ENCODE measurements around the gene PLCH1. TPM values are rescaled to one million over a fixed set of nuclear protein-coding genes. Genes with fewer than 3 reads are reported as not detected.

PLCH1 gene
- total RNA-seq, 1 donor from 2014 or later, result not detected

DNA sequence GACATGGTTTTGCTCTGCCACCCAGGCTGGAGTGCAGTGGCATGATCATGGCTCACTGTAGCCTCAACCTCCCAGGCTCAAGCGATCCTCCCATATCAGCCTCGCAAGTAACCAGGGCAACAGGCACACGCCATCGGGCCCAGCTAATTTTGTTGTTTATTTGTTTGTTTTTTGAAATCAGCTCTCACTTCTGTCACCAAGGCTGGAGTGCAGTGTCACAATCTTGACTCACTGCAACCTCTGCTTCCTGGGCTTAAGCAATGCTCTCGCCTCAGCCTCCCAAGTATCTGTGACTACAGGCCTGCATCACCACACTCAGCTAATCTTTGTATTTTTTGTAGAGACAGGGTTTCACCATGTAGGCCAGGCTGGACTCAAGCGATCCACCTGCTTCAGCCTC lies 26.3 kb upstream of the PLCH1 start:
- peaks cover 9% of the 10 kb centered on the region for H3K36me3 Mint-ChIP-seq (ENCODE audit: unreplicated experiment)
- no peak overlapping the region for H3K4me3 Mint-ChIP-seq (ENCODE audit: unreplicated experiment)
- DNase-seq (ENCODE audit: extremely low spot score, unreplicated experiment), result no peak
- TF ChIP-seq, protein P1, sequence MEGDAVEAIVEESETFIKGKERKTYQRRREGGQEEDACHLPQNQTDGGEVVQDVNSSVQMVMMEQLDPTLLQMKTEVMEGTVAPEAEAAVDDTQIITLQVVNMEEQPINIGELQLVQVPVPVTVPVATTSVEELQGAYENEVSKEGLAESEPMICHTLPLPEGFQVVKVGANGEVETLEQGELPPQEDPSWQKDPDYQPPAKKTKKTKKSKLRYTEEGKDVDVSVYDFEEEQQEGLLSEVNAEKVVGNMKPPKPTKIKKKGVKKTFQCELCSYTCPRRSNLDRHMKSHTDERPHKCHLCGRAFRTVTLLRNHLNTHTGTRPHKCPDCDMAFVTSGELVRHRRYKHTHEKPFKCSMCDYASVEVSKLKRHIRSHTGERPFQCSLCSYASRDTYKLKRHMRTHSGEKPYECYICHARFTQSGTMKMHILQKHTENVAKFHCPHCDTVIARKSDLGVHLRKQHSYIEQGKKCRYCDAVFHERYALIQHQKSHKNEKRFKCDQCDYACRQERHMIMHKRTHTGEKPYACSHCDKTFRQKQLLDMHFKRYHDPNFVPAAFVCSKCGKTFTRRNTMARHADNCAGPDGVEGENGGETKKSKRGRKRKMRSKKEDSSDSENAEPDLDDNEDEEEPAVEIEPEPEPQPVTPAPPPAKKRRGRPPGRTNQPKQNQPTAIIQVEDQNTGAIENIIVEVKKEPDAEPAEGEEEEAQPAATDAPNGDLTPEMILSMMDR (IDR thresholded peaks at IDR 0.05), result no peak
- no peaks in the 10 kb centered on the region for H3K27me3 Mint-ChIP-seq (ENCODE audit: unreplicated experiment)
- H3K9me3 Mint-ChIP-seq (ENCODE audit: unreplicated experiment), result no peaks in the 10 kb centered on the region
- no peaks in the 10 kb centered on the region for H3K4me1 Mint-ChIP-seq (ENCODE audit: unreplicated experiment)
- no peak overlapping the region for H3K27ac Mint-ChIP-seq (ENCODE audit: unreplicated experiment)

DNA sequence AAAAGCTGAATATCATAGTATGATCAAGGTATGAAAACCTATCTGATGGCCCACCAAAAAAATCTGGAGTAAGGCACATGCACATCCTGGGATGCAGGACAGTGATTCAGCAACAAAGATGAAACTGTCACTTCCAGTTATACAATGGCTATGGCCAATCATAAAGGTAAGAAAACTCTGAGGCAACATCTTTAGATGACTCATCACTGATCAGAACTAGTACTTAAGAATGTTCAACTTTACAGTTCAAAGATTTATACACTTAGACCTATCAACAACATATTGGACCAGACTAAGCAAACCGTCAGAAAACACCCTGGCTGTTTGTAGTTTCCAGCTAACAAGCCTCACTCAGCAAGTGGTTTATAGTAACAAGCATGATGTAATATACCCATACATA lies 21.3 kb upstream of the PLCH1 start:
- TF ChIP-seq, protein P1 (IDR thresholded peaks at IDR 0.05), result no peak
- H3K27ac Mint-ChIP-seq (ENCODE audit: unreplicated experiment), result no peak overlapping the region
- peaks cover 11% of the 10 kb centered on the region for H3K36me3 Mint-ChIP-seq (ENCODE audit: unreplicated experiment)
- no peaks in the 10 kb centered on the region for H3K9me3 Mint-ChIP-seq (ENCODE audit: unreplicated experiment)
- no peak overlapping the region for H3K4me3 Mint-ChIP-seq (ENCODE audit: unreplicated experiment)
- peaks cover 4% of the 10 kb centered on the region for H3K4me1 Mint-ChIP-seq (ENCODE audit: unreplicated experiment)
- no peak for DNase-seq (ENCODE audit: extremely low spot score, unreplicated experiment)
- H3K27me3 Mint-ChIP-seq (ENCODE audit: unreplicated experiment), result no peaks in the 10 kb centered on the region

DNA sequence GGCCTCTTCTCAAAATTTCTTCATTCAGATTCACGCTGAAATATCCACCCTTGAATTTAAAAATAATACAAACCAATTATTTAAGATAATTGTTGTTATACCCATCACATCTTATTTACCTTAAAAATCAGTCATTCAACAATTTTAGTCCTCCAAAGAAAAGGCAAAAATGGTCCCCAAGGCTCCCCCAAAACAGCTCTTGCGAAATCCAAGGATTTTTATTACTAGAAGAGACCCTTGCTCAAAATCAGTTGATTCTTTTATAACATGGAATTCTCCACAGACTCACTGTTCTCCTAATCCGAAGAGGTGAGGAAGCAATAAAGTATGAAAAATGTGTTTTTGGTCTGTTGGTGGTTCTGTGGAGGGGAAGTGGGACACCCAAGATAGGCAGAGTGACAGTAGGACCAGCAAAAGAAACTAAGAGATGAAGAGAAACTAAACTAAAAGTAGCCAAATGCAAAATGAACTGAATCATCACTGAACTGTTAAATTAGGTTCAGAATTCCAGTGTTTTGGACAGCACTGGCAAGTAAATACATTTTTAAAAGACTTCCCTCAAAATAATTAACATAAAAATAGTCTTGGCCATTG lies 19.1 kb upstream of the PLCH1 start:
- Mint-ChIP-seq H3K27me3 (ENCODE audit: unreplicated experiment) (no peaks in the 10 kb centered on the region), H3K9me3 (ENCODE audit: unreplicated experiment) (no peaks in the 10 kb centered on the region), H3K4me1 (ENCODE audit: unreplicated experiment) (peaks cover 4% of the 10 kb centered on the region), H3K4me3 (ENCODE audit: unreplicated experiment) (no peak overlapping the region), H3K36me3 (ENCODE audit: unreplicated experiment) (peaks cover 8% of the 10 kb centered on the region), H3K27ac (ENCODE audit: unreplicated experiment) (no peak overlapping the region)
- TF ChIP-seq, protein P1 (IDR thresholded peaks at IDR 0.05), result no peak
- no peak for DNase-seq (ENCODE audit: extremely low spot score, unreplicated experiment)

DNA sequence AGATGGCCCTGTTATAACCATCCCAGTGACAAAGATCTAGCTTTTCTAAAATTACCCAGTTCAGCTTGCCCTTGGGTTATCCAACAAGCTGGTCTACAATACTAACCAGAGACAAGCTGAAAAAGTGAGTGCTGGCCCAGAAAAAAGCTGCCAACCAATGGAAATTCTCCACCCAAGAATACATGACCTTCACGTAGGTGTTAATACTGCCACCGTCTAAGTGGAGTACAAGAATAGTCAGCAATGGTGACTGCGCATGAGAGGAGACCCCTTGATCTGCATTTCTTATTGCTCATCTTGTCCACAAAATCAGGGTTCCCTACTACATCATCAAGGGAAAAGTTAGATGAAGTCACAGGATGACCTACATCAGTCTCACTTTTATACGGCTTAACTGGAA lies 15.8 kb upstream of the PLCH1 start:
- Mint-ChIP-seq H3K36me3 (ENCODE audit: unreplicated experiment) (peaks cover 3% of the 10 kb centered on the region), H3K27me3 (ENCODE audit: unreplicated experiment) (no peaks in the 10 kb centered on the region), H3K27ac (ENCODE audit: unreplicated experiment) (no peak overlapping the region), H3K4me3 (ENCODE audit: unreplicated experiment) (no peak overlapping the region), H3K4me1 (ENCODE audit: unreplicated experiment) (peaks cover 4% of the 10 kb centered on the region), H3K9me3 (ENCODE audit: unreplicated experiment) (no peaks in the 10 kb centered on the region)
- TF ChIP-seq, protein P1 (IDR thresholded peaks at IDR 0.05), result no peak
- DNase-seq (ENCODE audit: extremely low spot score, unreplicated experiment), result no peak

DNA sequence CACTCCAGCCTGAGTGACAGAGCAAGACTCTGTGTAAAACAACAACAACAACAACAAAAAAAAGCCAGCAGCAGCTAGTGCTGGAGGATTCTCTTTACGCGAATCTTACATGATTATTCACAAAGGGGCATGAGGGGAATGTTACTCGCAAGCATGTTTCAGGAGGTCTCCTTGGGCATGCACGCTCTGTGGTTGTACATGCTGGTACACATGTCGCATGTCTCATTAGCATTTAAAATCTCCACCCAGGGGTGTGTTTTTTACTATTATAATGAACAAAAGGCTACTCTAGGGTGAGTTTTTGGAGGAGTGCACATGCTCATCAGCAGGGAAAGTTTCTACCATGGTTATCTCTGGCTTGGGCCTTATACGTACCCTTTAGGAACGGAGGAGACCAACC lies 12.7 kb upstream of the PLCH1 start:
- no peak overlapping the region for H3K4me3 Mint-ChIP-seq (ENCODE audit: unreplicated experiment)
- no peaks in the 10 kb centered on the region for H3K27me3 Mint-ChIP-seq (ENCODE audit: unreplicated experiment)
- H3K9me3 Mint-ChIP-seq (ENCODE audit: unreplicated experiment), result no peaks in the 10 kb centered on the region
- no peaks in the 10 kb centered on the region for H3K4me1 Mint-ChIP-seq (ENCODE audit: unreplicated experiment)
- no peaks in the 10 kb centered on the region for H3K36me3 Mint-ChIP-seq (ENCODE audit: unreplicated experiment)
- H3K27ac Mint-ChIP-seq (ENCODE audit: unreplicated experiment), result no peak overlapping the region
- TF ChIP-seq, protein P1 (IDR thresholded peaks at IDR 0.05), result no peak
- no peak for DNase-seq (ENCODE audit: extremely low spot score, unreplicated experiment)

Measured in osteocyte (in vitro differentiated cells).